Left ventricle myocardium inferior (tissue), 1 donor: ENCODE measurements around the gene PPDPF. TPM values are rescaled to one million over a fixed set of nuclear protein-coding genes. Genes with fewer than 3 reads are reported as not detected.

Experiments
- DNase-seq: peaks from one replicate; pipeline ENCODE4 v3.0.0-alpha.2; 2020
- H3K27ac ChIP-seq: fragments of 200-600 bp; replicated peaks from 2 replicates; pipeline ENCODE4 v1.8.0; 2021
- H3K27me3 ChIP-seq: fragments of 200-600 bp; 2 replicates; pipeline ENCODE4 v1.8.0; 2021; ENCODE audit warnings: low read depth
- H3K36me3 ChIP-seq: fragments of 200-600 bp; 2 replicates; pipeline ENCODE4 v1.8.0; 2021
- H3K4me1 ChIP-seq: fragments of 200-600 bp; 2 replicates; pipeline ENCODE4 v1.8.0; 2021
- H3K4me3 ChIP-seq: fragments of 200-600 bp; 2 replicates; pipeline ENCODE4 v1.8.0; 2021; ENCODE audit warnings: mild to moderate bottlenecking, moderate library complexity
- H3K9me3 ChIP-seq: fragments of 200-600 bp; replicated peaks from 2 replicates; pipeline ENCODE4 v1.8.0; 2021
- intact Hi-C: fragments of 100-400 bp; cut with micrococcal nuclease; formaldehyde crosslinking; loops from one replicate; pipeline ENCODE4 v1.11.0; 2022
- total RNA-seq: library from RNA; stranded (reverse); fragmentation: NEBNext Ultra II Directional; extraction: Animal tissue kit (Norgen Biotek cat#: 25700); gene quantifications from one replicate; pipeline ENCODE4 v1.2.1, GENCODE V29; 2021
- TF ChIP-seq, protein P1 (sequence below): fragments of 200-600 bp; IDR thresholded peaks from 2 replicates; pipeline ENCODE4 v1.8.0; 2021; ENCODE audit warnings: antibody characterized with exemption, mild to moderate bottlenecking, borderline replicate concordance
- donor health status: DM: no; HTN: yes; CAD: no; lungs with severe emphysema.

PPDPF gene
- total RNA-seq, 1 donor from 2014 or later, result 371 TPM

DNA sequence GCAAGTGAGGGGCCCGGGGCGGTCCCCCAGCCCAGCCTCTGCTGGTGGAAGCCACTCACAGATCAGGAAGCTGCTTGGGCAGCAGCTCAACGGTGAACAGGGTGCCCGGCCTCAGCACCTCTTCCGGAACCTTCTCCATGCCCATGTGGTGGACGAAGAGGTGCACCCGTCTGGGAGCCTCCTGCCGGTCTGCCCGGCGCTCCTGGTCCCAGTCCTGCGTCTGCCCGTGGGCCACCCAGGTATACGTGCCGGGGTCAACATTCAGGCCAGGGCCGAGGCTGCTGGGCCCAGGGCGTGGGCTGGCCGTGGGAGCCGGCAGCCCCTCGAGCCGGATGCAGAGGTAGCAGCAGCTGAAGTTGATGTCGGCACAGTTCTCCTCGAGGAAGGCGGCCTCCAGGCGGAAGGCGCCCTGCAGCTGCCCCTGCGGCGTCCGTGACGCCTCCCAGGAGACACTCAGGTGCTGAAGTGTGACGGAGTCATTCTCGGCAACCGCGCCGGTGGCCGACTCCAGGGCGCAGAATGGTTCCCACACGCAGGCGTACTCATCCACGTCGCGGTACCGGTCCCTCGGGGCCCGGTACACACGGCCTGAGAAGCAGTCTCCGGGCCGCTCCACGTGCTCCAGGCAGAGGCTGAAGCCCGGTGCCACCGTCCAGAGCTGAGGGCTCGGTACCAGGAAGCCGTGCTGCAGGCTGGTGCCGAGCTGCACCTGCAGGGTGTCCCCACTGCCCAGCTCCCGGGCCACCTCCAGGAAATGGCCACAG lies 42.1 kb downstream of the PPDPF start:
- H3K4me3 ChIP-seq, result no peak overlapping the region
- no peak for DNase-seq
- no peaks in the 10 kb centered on the region for H3K4me1 ChIP-seq
- intact Hi-C loops, result no loop called here
- H3K36me3 ChIP-seq, result peaks cover 89% of the 10 kb centered on the region
- TF ChIP-seq, protein P1, sequence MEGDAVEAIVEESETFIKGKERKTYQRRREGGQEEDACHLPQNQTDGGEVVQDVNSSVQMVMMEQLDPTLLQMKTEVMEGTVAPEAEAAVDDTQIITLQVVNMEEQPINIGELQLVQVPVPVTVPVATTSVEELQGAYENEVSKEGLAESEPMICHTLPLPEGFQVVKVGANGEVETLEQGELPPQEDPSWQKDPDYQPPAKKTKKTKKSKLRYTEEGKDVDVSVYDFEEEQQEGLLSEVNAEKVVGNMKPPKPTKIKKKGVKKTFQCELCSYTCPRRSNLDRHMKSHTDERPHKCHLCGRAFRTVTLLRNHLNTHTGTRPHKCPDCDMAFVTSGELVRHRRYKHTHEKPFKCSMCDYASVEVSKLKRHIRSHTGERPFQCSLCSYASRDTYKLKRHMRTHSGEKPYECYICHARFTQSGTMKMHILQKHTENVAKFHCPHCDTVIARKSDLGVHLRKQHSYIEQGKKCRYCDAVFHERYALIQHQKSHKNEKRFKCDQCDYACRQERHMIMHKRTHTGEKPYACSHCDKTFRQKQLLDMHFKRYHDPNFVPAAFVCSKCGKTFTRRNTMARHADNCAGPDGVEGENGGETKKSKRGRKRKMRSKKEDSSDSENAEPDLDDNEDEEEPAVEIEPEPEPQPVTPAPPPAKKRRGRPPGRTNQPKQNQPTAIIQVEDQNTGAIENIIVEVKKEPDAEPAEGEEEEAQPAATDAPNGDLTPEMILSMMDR, result no peak
- H3K27ac ChIP-seq, result no peak overlapping the region
- no peaks in the 10 kb centered on the region for H3K9me3 ChIP-seq
- H3K27me3 ChIP-seq, result no peaks in the 10 kb centered on the region

DNA sequence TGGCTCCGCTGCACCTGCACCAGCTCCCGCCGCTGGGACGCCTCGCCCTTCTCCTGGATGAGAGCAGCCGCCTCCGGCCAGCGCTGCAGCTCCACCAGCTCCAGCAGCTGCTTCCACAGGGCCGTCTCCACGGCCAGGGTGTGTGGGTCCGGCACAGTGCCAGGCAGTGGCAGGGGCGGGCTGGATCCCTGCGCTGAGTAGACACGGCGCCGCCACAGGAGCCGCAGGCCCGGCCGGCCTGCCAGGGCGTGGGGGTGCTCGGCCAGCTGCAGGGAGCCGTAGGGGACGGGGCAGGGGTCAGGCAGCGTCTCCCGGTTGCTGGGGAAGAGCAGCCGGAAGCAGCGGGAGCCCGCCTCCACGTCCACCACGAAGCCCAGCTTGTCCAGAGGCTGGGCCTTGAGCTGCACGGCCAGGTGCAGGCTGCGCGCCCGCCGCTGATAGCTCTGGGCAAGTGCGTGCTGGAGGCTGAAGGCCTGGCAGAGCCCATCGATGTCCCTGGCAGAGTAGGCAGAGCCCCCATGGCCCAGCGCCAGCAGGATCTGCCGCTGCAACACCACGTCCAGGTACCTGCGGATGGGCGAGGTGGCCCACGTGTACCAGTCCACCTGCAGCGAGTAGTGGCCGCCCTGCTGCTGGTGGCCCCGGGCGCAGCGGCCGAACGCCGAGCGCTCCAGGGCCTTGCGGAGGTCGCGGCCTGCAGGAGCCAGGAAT lies 42.8 kb downstream of the PPDPF start:
- DNase-seq, result no peak
- Histone ChIP-seq H3K4me1 (no peaks in the 10 kb centered on the region), H3K9me3 (no peaks in the 10 kb centered on the region), H3K27ac (no peak overlapping the region), H3K27me3 (no peaks in the 10 kb centered on the region), H3K36me3 (peaks cover 86% of the 10 kb centered on the region), H3K4me3 (no peak overlapping the region)
- intact Hi-C loops, result no loop called here
- TF ChIP-seq, protein P1, result no peak

DNA sequence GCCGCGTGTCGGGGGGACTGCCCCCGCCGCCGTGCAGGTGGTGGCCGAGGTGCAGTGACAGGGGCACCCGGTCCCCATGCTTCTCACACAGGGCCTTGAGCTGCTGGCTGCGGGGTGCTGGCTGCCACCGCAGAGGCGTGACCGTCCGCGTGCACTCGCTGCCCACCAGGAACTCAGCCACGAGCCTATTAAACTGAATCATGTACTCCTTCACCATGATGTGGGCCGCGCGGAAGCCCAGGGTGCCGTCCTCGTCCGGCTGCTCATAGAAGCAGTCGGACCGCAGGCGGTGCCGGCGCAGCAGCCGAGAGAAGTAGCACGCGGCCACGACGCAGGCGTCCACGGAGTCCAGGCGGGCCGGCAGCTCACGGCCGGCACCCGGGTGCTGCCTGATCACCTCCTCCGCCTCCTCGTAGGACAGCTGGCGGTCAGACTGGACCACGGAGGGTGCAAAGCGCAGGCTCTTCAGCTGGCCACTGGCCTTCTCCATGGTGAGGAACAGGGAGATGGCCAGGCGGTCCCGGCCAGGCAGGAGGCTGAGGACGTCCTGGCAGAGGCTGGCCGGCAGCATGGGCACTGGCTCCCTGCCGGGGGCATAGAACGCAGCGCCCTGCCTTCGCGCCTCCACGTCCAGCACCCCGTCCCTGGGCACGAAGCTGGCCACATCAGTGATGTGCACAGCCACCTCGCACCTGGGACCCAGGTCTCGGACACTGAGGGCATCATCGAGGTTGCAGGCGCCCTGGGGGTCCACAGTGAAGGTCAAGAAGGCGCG lies 43.7 kb downstream of the PPDPF start:
- no peak overlapping the region for H3K4me3 ChIP-seq
- no peaks in the 10 kb centered on the region for H3K9me3 ChIP-seq
- H3K27me3 ChIP-seq, result no peaks in the 10 kb centered on the region
- H3K4me1 ChIP-seq, result no peaks in the 10 kb centered on the region
- intact Hi-C loops, result no loop called here
- H3K27ac ChIP-seq, result no peak overlapping the region
- TF ChIP-seq, protein P1, result no peak
- no peak for DNase-seq
- peaks cover 78% of the 10 kb centered on the region for H3K36me3 ChIP-seq

DNA sequence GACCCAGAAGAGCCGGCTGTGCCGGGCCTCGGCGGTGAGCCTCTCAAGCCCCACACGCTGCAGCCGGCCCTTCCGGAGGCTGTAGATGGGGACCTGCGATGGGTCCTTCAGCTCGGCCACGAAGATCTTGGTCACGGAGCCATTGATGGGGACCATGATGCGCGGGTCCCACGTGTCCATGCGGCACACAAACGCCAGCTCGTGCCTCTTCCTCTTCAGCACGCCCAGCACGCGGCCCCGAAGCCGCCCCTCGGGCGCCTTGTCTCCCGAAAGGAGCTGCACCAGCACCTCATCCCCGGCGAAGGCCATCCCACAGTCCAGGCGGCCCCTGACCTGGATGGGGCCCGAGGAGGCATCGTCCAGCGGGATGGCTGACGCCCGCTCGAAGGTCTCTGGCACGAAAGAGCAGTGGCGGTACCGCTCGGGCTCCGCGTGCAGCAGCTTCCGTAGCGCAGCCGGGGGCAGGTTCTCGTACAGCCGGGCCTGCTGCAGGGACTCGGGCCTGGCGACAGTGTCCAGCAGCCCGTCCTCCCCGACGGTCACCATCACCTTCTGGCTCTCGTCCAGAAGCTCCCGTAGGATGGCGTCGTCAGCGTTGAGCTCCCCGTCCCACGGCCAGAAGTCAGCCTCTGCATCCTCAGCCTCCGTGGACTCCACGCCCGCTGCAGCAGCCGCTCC lies 44.6 kb downstream of the PPDPF start:
- H3K4me1 ChIP-seq, result no peaks in the 10 kb centered on the region
- H3K27me3 ChIP-seq, result no peaks in the 10 kb centered on the region
- no peaks in the 10 kb centered on the region for H3K9me3 ChIP-seq
- intact Hi-C loops, result no loop called here
- TF ChIP-seq, protein P1, result no peak
- no peak overlapping the region for H3K4me3 ChIP-seq
- H3K27ac ChIP-seq, result no peak overlapping the region
- peaks cover 72% of the 10 kb centered on the region for H3K36me3 ChIP-seq
- no peak for DNase-seq

DNA sequence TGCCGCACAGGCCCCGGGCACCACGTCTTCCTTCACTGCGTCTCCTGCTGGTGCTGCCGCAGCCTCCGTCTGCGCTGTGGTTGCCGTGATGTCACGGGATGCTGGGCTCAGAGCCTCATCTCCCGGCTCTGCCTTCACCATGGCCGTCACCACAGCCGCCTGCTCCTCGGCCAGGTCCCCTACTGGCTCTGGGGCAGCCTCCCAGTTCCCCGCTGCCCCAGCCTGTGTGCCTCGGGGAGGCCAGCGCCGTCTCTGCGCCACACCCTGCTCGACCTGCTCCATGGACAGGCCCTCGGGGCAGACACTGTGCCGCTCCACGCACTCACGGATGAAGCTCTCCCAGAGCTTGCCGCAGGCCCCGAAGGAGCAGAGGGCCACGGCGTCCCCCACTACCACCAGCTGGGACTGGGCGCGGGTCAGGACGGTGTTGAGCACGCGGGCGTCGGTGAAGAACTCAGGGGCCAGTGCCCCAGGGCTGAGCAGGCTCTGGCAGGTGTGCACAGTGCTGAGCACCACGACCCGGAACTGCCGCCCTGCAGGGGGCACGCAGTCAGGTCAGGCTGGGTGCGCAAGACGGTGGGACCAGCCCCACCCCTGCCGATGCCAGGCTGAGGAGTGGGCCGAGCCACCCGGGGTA lies 45.3 kb downstream of the PPDPF start:
- TF ChIP-seq, protein P1, result no peak
- H3K9me3 ChIP-seq, result no peaks in the 10 kb centered on the region
- no peak overlapping the region for H3K4me3 ChIP-seq
- no peak overlapping the region for H3K27ac ChIP-seq
- peaks cover 66% of the 10 kb centered on the region for H3K36me3 ChIP-seq
- no peaks in the 10 kb centered on the region for H3K27me3 ChIP-seq
- H3K4me1 ChIP-seq, result no peaks in the 10 kb centered on the region
- DNase-seq, result no peak
- intact Hi-C loops, result no loop called here
